BJ (cell line): Measurements from ENCODE around the gene HSPA1B. TPM values are rescaled to one million over a fixed set of nuclear protein-coding genes. Genes with fewer than 3 reads are reported as not detected.
"Not testable (repeated sequence)": the region's sequence is repeated elsewhere in the genome, so short reads cannot be mapped to it uniquely, and the experiment has no call there.

Experiments used
- CTCF ChIA-PET: fragments of 350-600 bp; formaldehyde crosslinking; extraction: SDS; loops from one replicate; lab custom pipeline; 2021; ENCODE audit warnings: antibody characterized with exemption, inconsistent platforms; lab: Yijun Ruan, JAX
- POLR2A ChIA-PET: fragments of 300-600 bp; sonication (Branson Sonifier 250); formaldehyde crosslinking; extraction: SDS; loops from one replicate; lab custom pipeline; 2021; ENCODE audit warnings: antibody characterized with exemption; lab: Charles Lee
- DNase-seq: peaks from one replicate; pipeline ENCODE4 v3.0.0-alpha.2; 2011; ENCODE audit warnings: low read depth
- H3K27me3 ChIP-seq: 2 replicates; pipeline ENCODE4 v1.6.0; 2011; ENCODE audit warnings: low read length; ENCODE audit not compliant: control insufficient read depth, insufficient read depth
- H3K36me3 ChIP-seq: 2 replicates; pipeline ENCODE4 v1.5.1; 2011; ENCODE audit warnings: low read length; ENCODE audit not compliant: control insufficient read depth, insufficient read depth
- H3K4me3 ChIP-seq: 2 replicates; pipeline ENCODE4 v1.5.1; 2011; ENCODE audit warnings: low read depth, mild to moderate bottlenecking, control low read depth, low read length
- polyA plus RNA-seq: library from polyadenylated mRNA; depleted of rRNA; stranded (reverse); fragments of >200 nt; gene quantifications from 2 replicates; pipeline ENCODE4 v1.2.3, GENCODE V29; 2011
- TF ChIP-seq, protein P1 (sequence below): IDR thresholded peaks from 2 replicates; pipeline ENCODE4 v1.5.1; 2011; ENCODE audit warnings: low read depth, mild to moderate bottlenecking, control low read depth, inconsistent platforms, low read length, moderate library complexity; ENCODE audit not compliant: insufficient read depth

Gene HSPA1B
- polyA plus RNA-seq, 1 experiment: 42.8 TPM

DNA sequence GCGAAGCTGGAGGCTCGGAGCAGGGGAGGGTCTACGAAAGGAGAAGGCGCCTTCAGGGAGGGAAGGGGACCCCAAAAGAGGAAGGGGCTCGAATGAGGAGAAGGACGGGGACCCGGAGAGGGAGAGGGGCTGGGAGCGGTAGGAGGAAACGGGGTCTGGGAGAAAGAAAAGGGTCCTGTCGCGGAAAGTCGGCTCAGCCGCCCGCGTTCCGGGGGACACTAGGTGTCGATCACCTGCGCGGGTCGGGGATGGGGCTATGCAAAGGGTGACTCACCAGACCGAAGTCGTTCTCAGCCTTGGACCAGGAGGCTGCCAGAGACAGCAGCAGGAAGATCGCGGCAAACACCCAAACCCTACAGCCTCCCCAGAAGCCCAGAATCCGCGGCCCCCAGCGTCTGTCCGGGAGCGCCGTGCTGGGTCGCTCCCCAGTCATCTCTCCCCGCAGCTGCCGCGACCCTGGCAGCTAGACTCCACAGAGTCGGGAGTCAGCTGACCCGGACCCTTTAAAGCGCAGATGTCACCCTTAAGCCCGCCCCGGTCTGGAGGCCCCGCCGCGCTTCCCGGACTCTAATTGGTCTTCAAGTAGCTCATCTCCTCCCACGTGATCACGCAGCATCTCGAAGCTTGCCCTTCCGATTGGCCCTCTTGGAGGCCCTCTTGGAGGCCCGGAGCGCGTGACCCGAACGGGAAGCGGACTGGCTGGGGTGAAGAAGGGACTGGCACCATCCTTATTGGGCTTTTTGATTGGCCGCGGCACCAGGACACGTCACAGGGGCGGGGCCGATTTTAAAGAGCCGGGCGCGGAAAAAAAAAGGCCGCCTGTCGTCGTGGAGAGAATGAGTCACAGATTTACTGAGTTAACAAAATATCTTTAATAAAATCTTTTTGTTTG is 35.1 kb downstream of the HSPA1B start, which contains the start of gene NEU1:
Gene NEU1 (minus strand): TSS at position 478 of the 892 bp plus-strand sequence. CDS start 45 bp downstream, at position 433.
- peak; percentile 99 for DNase-seq
- CTCF ChIA-PET: interaction anchor here (0.8 to 1.9 kb wide), 4 partner anchors 87 to 196 kb away, joined by 3 to 6 read pairs (median 3); no protein-coding TSS in a partner anchor

DNA sequence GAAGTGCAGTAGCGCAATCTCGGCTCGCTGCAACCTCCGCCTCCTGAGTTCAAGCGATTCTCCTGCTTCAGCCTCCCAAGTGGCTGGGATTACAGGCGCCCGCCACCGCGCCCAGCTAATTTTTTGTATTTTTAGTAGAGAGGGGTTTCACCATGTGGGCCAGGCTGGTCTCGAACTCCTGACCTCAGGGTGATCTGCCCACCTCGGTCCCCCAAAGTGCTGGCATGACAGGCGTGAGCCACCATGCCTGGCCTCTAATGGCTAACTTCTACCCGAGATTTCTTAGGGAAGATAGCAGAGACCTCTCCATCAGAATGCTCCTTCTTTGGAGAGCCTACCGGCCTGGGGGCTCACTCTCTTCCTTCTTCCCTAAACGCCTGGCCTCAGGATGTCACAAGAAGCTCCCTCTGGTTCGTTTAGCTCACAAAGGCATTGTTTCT is 36.6 kb downstream of the HSPA1B start:
- DNase-seq, H3K36me3 ChIP-seq, H3K27me3 ChIP-seq, POLR2A ChIA-PET: not testable (repeated sequence)
- H3K4me3 ChIP-seq: peak overlapping the region; percentile 66
- CTCF ChIA-PET: interaction anchor here (0.7 to 2.6 kb wide), 4 partner anchors 87 to 150 kb away, joined by 3 to 6 read pairs (median 5); no protein-coding TSS in a partner anchor

More for the DNA sequence above, 35.1 kb downstream of the HSPA1B start, which contains the start of gene NEU1:
- TF ChIP-seq, protein P1, sequence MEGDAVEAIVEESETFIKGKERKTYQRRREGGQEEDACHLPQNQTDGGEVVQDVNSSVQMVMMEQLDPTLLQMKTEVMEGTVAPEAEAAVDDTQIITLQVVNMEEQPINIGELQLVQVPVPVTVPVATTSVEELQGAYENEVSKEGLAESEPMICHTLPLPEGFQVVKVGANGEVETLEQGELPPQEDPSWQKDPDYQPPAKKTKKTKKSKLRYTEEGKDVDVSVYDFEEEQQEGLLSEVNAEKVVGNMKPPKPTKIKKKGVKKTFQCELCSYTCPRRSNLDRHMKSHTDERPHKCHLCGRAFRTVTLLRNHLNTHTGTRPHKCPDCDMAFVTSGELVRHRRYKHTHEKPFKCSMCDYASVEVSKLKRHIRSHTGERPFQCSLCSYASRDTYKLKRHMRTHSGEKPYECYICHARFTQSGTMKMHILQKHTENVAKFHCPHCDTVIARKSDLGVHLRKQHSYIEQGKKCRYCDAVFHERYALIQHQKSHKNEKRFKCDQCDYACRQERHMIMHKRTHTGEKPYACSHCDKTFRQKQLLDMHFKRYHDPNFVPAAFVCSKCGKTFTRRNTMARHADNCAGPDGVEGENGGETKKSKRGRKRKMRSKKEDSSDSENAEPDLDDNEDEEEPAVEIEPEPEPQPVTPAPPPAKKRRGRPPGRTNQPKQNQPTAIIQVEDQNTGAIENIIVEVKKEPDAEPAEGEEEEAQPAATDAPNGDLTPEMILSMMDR: no peak
- POLR2A ChIA-PET: interaction anchor here (0.5 to 1.0 kb wide), 4 partner anchors 13 to 328 kb away, joined by 3 to 4 read pairs (median 3); partner anchors contain the start of gene GPANK1
- Histone ChIP-seq H3K36me3 (peaks cover 9% of the 10 kb centered on the region), H3K4me3 (peak within 1 kb of the TSS; percentile 82), H3K27me3 (no peaks in the 10 kb centered on the region)

DNA sequence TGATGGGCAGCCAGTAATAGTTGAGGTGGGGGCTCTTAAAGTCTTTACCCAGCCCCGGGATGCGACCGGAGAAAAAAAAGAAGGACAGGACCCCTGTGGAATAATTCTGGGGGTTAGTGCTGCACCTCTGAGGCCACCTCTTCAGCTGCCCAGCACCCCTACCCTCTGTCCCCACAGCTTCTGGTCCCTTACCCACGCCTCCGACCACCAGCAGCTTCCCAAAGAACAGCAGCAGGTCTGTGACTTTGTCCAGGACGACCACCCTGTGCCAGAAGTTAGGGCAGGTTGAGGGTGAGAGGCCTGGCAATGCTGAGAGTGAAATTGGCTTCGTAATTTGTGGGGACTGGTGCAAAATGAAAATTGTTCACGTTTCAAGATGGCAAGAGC is 37.3 kb downstream of the HSPA1B start:
- TF ChIP-seq, protein P1: no peak
- POLR2A ChIA-PET: no interaction called here
- DNase-seq: no peak

DNA sequence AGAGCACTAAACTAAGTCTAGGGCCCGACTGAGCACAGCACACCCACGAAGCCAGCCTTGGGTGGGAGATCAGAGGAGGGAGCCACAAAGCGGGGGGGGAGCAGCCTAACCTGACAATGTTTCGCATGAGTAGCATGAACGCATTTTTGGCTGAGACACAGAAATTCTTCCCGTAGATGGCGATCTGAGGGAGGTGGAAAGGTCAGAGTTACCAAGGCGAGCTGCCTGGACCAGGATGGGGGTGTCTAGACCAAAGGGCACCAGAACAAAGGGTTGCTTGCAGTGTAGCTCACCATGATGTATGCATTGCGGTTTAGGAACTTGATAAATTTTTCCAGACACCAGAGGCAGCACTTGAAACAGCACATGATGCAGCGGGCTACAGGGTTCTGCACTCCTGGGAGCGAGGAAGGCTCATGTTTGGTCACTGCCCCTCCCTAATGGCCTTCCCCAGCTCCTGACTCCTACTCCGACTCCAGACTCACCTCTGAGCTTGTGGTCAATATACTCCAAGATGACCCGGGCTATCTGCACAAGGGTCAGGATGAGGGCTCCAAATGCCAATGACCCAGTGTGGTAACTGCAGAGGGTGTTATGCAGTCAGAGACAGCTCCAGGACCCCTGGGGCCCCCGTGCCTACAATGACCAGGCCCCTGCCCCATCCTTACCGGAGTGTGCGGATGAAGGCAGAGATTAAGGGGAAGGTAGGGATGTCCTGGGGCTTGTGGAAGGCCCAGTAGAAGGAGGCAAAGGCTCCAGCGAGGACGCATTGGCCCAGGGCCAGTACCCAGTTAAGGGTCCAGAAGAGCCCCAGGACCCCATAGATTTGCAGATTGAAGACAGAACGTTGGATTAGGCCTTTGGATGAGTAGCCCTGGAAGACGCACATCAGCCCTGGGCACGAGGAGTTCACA is 37.9 kb downstream of the HSPA1B start:
- TF ChIP-seq, protein P1: no peak
- no peak overlapping the region for H3K4me3 ChIP-seq
- ChIA-PET POLR2A (no interaction called here), CTCF (interaction anchor here (0.7 to 2.6 kb wide), 3 partner anchors 23 to 87 kb away, joined by 3 to 6 read pairs (median 4); no protein-coding TSS in a partner anchor)
- no peaks in the 10 kb centered on the region for H3K36me3 ChIP-seq
- no peak for DNase-seq
- H3K27me3 ChIP-seq: no peaks in the 10 kb centered on the region

More for the DNA sequence above, 37.3 kb downstream of the HSPA1B start:
- CTCF ChIA-PET: interaction anchor here (1.0 to 2.6 kb wide), 2 partner anchors 24 to 88 kb away, joined by 4 to 6 read pairs; no protein-coding TSS in a partner anchor
- Histone ChIP-seq H3K27me3 (no peaks in the 10 kb centered on the region), H3K4me3 (no peak overlapping the region), H3K36me3 (peaks cover 4% of the 10 kb centered on the region)

DNA sequence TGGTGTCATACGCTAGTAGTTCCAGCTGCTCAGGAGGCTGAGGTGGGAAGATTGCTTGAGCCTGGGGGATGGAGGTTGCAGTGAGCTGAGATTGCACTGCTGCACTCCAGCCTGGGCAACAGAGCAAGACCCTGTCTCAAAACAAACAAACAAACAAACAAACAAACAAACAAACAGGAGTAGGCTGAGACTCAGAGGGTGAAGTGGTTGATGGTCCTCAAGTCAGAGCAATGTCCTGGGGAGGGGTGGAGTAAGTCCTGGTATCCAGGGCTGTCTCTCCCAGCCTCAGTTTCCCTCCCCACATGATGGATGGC is 41.1 kb downstream of the HSPA1B start:
- POLR2A ChIA-PET, H3K4me3 ChIP-seq, DNase-seq, H3K27me3 ChIP-seq, H3K36me3 ChIP-seq: not testable (repeated sequence)
- CTCF ChIA-PET: interaction anchor here (0.8 to 1.2 kb wide), 2 partner anchors 21 to 131 kb away, joined by 3 to 9 read pairs; no protein-coding TSS in a partner anchor
